H9 (cell line): ENCODE measurements around the gene CEMIP2. TPM values are rescaled to one million over a fixed set of nuclear protein-coding genes. Genes with fewer than 3 reads are reported as not detected.

Experiments
- DNase-seq: peaks from one replicate; pipeline ENCODE4 v3.0.0-alpha.2; 2017
- H2AFZ ChIP-seq: one replicate; pipeline ENCODE4 v1.6.1; 2013; ENCODE audit warnings: mild to moderate bottlenecking, low read length, control low read depth, moderate library complexity
- H2AK5ac ChIP-seq: 2 replicates; pipeline ENCODE4 v1.6.1; 2013; ENCODE audit warnings: low read length, control low read depth, mixed read lengths; ENCODE audit not compliant: insufficient read length
- H2BK120ac ChIP-seq: one replicate; pipeline ENCODE4 v1.6.1; 2013; ENCODE audit warnings: low read depth, mild to moderate bottlenecking, low read length, control low read depth, inconsistent platforms; ENCODE audit not compliant: poor library complexity, severe bottlenecking
- H2BK12ac ChIP-seq: 2 replicates; pipeline ENCODE4 v1.6.1; 2013; ENCODE audit warnings: low read length, control low read depth, mixed read lengths, low read depth; ENCODE audit not compliant: insufficient read length
- H2BK15ac ChIP-seq: 2 replicates; pipeline ENCODE4 v1.6.1; 2013; ENCODE audit warnings: low read depth, low read length, control low read depth
- H2BK20ac ChIP-seq: one replicate; pipeline ENCODE4 v1.6.1; 2013; ENCODE audit warnings: low read depth, mild to moderate bottlenecking, low read length, control low read depth, inconsistent platforms; ENCODE audit not compliant: poor library complexity, severe bottlenecking
- H2BK5ac ChIP-seq: 2 replicates; pipeline ENCODE4 v1.6.1; 2013; ENCODE audit warnings: low read length, control low read depth, mixed read lengths; ENCODE audit not compliant: insufficient read length
- H3K14ac ChIP-seq: 2 replicates; pipeline ENCODE4 v1.6.1; 2013; ENCODE audit warnings: low read length, control low read depth; ENCODE audit not compliant: insufficient read depth
- H3K18ac ChIP-seq: 2 replicates; pipeline ENCODE4 v1.6.1; 2013; ENCODE audit warnings: low read depth, mild to moderate bottlenecking, mixed read lengths, low read length, control low read depth; ENCODE audit not compliant: insufficient read length
- H3K23ac ChIP-seq: 2 replicates; pipeline ENCODE4 v1.6.1; 2013; ENCODE audit warnings: low read length, control low read depth, mixed read lengths, low read depth; ENCODE audit not compliant: insufficient read length
- H3K23me2 ChIP-seq: 2 replicates; pipeline ENCODE4 v1.6.1; 2013; ENCODE audit warnings: low read depth, mild to moderate bottlenecking, mixed read lengths, low read length, control low read depth; ENCODE audit not compliant: insufficient read length, poor library complexity, severe bottlenecking
- H3K27ac ChIP-seq: 2 replicates; pipeline ENCODE4 v1.5.1; 2013; ENCODE audit warnings: low read length, control low read depth, mixed read lengths, low read depth; ENCODE audit not compliant: insufficient read length
- H3K27me3 ChIP-seq: 2 replicates; pipeline ENCODE4 v1.6.1; 2013; ENCODE audit warnings: low read length, control low read depth, inconsistent platforms; ENCODE audit not compliant: insufficient read depth
- H3K4ac ChIP-seq: 2 replicates; pipeline ENCODE4 v1.6.1; 2013; ENCODE audit warnings: low read depth, mild to moderate bottlenecking, control low read depth, inconsistent platforms, low read length, moderate library complexity
- H3K4me1 ChIP-seq: 2 replicates; pipeline ENCODE4 v1.6.1; 2013; ENCODE audit warnings: low read length, control low read depth, inconsistent platforms; ENCODE audit not compliant: insufficient read depth
- H3K4me2 ChIP-seq: 2 replicates; pipeline ENCODE4 v1.6.1; 2013; ENCODE audit warnings: low read length, control low read depth, mixed read lengths; ENCODE audit not compliant: insufficient read length, insufficient read depth
- H3K56ac ChIP-seq: 2 replicates; pipeline ENCODE4 v1.6.1; 2013; ENCODE audit warnings: low read depth, mild to moderate bottlenecking, mixed read lengths, low read length, control low read depth; ENCODE audit not compliant: insufficient read length
- H3K79me1 ChIP-seq: 2 replicates; pipeline ENCODE4 v1.6.1; 2013; ENCODE audit warnings: low read depth, mild to moderate bottlenecking, moderate library complexity, low read length, control low read depth, inconsistent platforms; ENCODE audit not compliant: insufficient read depth, poor library complexity, severe bottlenecking
- H3K79me2 ChIP-seq: 2 replicates; pipeline ENCODE4 v1.6.1; 2013; ENCODE audit warnings: low read length, control low read depth, inconsistent platforms; ENCODE audit not compliant: insufficient read depth
- H3K9ac ChIP-seq: 2 replicates; pipeline ENCODE4 v1.6.1; 2013; ENCODE audit warnings: low read length, control low read depth, mixed read lengths; ENCODE audit not compliant: insufficient read length; ENCODE audit errors: extremely low read depth
- H3K9me3 ChIP-seq: one replicate; pipeline ENCODE4 v1.6.1; 2013; ENCODE audit warnings: low read depth, low read length, inconsistent platforms; ENCODE audit not compliant: control insufficient read depth
- H3T11ph ChIP-seq: one replicate; pipeline ENCODE4 v1.6.1; 2013; ENCODE audit warnings: mild to moderate bottlenecking, low read length, control low read depth, inconsistent platforms
- H4K20me1 ChIP-seq: one replicate; pipeline ENCODE4 v1.6.1; 2013; ENCODE audit not compliant: control insufficient read depth, insufficient read length, insufficient read depth
- H4K5ac ChIP-seq: 2 replicates; pipeline ENCODE4 v1.6.1; 2013; ENCODE audit warnings: low read depth, mild to moderate bottlenecking, mixed read lengths, low read length, control low read depth; ENCODE audit not compliant: insufficient read length
- H4K8ac ChIP-seq: replicated peaks from 2 replicates; pipeline ENCODE4 v1.6.1; 2013; ENCODE audit warnings: low read length, control low read depth, mixed read lengths, low read depth; ENCODE audit not compliant: insufficient read length
- H4K91ac ChIP-seq: 2 replicates; pipeline ENCODE4 v1.6.1; 2013; ENCODE audit warnings: low read depth, mild to moderate bottlenecking, moderate library complexity, mixed read lengths, low read length, control low read depth; ENCODE audit not compliant: insufficient read length
- H3K27ac Mint-ChIP-seq, 3 experiments: 2 replicates in 2 of 3; 3 replicates in 1 of 3; pipeline ENCODE4 v1.8.0; 2020 to 2021; ENCODE audit warnings: mixed read lengths in 3 of 3, mild to moderate bottlenecking in 1 of 3, moderate library complexity in 1 of 3
- H3K27me3 Mint-ChIP-seq: 2 replicates; pipeline ENCODE4 v1.8.0; 2021; ENCODE audit warnings: low read depth, mild to moderate bottlenecking, moderate library complexity, mixed read lengths
- H3K36me3 Mint-ChIP-seq, 3 experiments: 2 replicates in 2 of 3; 3 replicates in 1 of 3; pipeline ENCODE4 v1.8.0; 2020 to 2021; ENCODE audit warnings: low read depth in 3 of 3, mixed read lengths in 3 of 3; ENCODE audit not compliant: insufficient read depth in 1 of 3
- H3K4me1 Mint-ChIP-seq, 2 experiments: 2 replicates each; pipeline ENCODE4 v1.8.0; 2020; ENCODE audit warnings: mixed read lengths in 2 of 2
- H3K4me3 Mint-ChIP-seq, 2 experiments: 2 replicates in 1 of 2; 3 replicates in 1 of 2; pipeline ENCODE4 v1.8.0; 2020 to 2021; ENCODE audit warnings: mild to moderate bottlenecking in 2 of 2, mixed read lengths in 2 of 2, moderate library complexity in 1 of 2
- H3K9me3 Mint-ChIP-seq, 2 experiments: 2 replicates in 1 of 2; 3 replicates in 1 of 2; pipeline ENCODE4 v1.8.0; 2020; ENCODE audit warnings: mild to moderate bottlenecking in 2 of 2, mixed read lengths in 2 of 2, moderate library complexity in 1 of 2
- WGBS: extraction: QIAGEN DNeasy Blood & Tissue Kit; methylation state at CpG from one replicate; pipeline ENCODE4 v1.1.7; 2013; ENCODE audit warnings: missing lambda C conversion rate, low lambda C conversion rate, mixed read lengths; ENCODE audit not compliant: insufficient read length; ENCODE audit errors: extremely low coverage; 5-methylcytosine and 5-hydroxymethylcytosine counted together
- total RNA-seq: library from RNA; stranded (reverse); gene quantifications from 2 replicates; pipeline ENCODE4 v1.2.1, GENCODE V29; 2021
- TF ChIP-seq, protein P1 (sequence below): fragments of 200-600 bp; sonication (generic); conservative IDR thresholded peaks from 3 replicates; pipeline ENCODE4 v1.8.0; 2021; ENCODE audit warnings: antibody characterized with exemption, mild to moderate bottlenecking

CEMIP2 gene
- total RNA-seq, 1 experiment from 2014 or later, result 77.2 TPM

- H3K27ac Mint-ChIP-seq, result peak overlapping the region in 1 of 3 experiments; percentile 30; a peak in 1 of 7 replicates
- Histone ChIP-seq H2AFZ (no peak overlapping the region), H4K5ac (no peak overlapping the region), H3K18ac (no peak overlapping the region), H3T11ph (no peak overlapping the region), H2BK120ac (no peak overlapping the region), H2BK20ac (no peak overlapping the region), H3K79me1 (no peaks in the 10 kb centered on the region), H3K14ac (no peak overlapping the region), H2AK5ac (no peak overlapping the region), H4K91ac (no peak overlapping the region), H4K8ac (no peak overlapping the region), H4K20me1 (no peaks in the 10 kb centered on the region), H3K27ac (no peak overlapping the region), H2BK5ac (no peak overlapping the region), H2BK15ac (no peak overlapping the region), H3K4me1 (no peaks in the 10 kb centered on the region; the same call in 1 of the 2 replicates), H2BK12ac (no peak overlapping the region), H3K79me2 (no peaks in the 10 kb centered on the region), H3K56ac (no peak overlapping the region), H3K4ac (no peak overlapping the region), H3K9ac (no peak overlapping the region), H3K23ac (no peak overlapping the region), H3K23me2 (no peaks in the 10 kb centered on the region), H3K4me2 (no peak overlapping the region), H3K27me3 (no peaks in the 10 kb centered on the region), H3K9me3 (no peaks in the 10 kb centered on the region)
- TF ChIP-seq, protein P1, sequence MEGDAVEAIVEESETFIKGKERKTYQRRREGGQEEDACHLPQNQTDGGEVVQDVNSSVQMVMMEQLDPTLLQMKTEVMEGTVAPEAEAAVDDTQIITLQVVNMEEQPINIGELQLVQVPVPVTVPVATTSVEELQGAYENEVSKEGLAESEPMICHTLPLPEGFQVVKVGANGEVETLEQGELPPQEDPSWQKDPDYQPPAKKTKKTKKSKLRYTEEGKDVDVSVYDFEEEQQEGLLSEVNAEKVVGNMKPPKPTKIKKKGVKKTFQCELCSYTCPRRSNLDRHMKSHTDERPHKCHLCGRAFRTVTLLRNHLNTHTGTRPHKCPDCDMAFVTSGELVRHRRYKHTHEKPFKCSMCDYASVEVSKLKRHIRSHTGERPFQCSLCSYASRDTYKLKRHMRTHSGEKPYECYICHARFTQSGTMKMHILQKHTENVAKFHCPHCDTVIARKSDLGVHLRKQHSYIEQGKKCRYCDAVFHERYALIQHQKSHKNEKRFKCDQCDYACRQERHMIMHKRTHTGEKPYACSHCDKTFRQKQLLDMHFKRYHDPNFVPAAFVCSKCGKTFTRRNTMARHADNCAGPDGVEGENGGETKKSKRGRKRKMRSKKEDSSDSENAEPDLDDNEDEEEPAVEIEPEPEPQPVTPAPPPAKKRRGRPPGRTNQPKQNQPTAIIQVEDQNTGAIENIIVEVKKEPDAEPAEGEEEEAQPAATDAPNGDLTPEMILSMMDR, result no peak
- WGBS, result no CpG with 5 or more reads among the region's 1 CpG
- peaks cover 30 to 60% (median 51%) of the 10 kb centered on the region in 3 experiments for H3K36me3 Mint-ChIP-seq
- DNase-seq, result no peak
- H3K27me3 Mint-ChIP-seq, result no peaks in the 10 kb centered on the region
- no peaks in the 10 kb centered on the region for H3K9me3 Mint-ChIP-seq
- H3K4me1 Mint-ChIP-seq, result peaks cover 26 to 27% of the 10 kb centered on the region in 2 experiments
- no peak overlapping the region for H3K4me3 Mint-ChIP-seq
These were observed 82.9 kb downstream of the CEMIP2 start for GRCh38 chr9:71685394-71685793.
